Stimulated activated CD4-positive, alpha-beta T cell treated with anti-CD3 and anti-CD28 coated beads, Interleukin-12 subunit alpha, Interleukin-12 subunit beta, amount 100 ng/mL, for 24 hours (primary cell): Measurements from ENCODE around the gene GRK1.

ENCODE experiments used
- DNase-seq, 2 experiments: peaks; one replicate each; pipeline ENCODE4 v3.0.0-alpha.2; 2020; ENCODE audit warnings: low read depth in 2 of 2

The GRK1 gene

GRCh38 chr13:113775451-113776145, 108.6 kb downstream of the GRK1 start:
- no peak for DNase-seq

- no peak for DNase-seq
Observed at GRCh38 chr13:113776231-113777125, 109.5 kb downstream of the GRK1 start.

GRCh38 chr13:113777311-113778260, 110.6 kb downstream of the GRK1 start:
- DNase-seq, result no peak

- no peak for DNase-seq
Observed at GRCh38 chr13:113781571-113781970, 114.6 kb downstream of the GRK1 start.

- no peak for DNase-seq
Observed at GRCh38 chr13:113782472-113782871, 115.5 kb downstream of the GRK1 start.

GRCh38 chr13:113783200-113783881, 116.3 kb downstream of the GRK1 start:
- DNase-seq, result no peak

DNA sequence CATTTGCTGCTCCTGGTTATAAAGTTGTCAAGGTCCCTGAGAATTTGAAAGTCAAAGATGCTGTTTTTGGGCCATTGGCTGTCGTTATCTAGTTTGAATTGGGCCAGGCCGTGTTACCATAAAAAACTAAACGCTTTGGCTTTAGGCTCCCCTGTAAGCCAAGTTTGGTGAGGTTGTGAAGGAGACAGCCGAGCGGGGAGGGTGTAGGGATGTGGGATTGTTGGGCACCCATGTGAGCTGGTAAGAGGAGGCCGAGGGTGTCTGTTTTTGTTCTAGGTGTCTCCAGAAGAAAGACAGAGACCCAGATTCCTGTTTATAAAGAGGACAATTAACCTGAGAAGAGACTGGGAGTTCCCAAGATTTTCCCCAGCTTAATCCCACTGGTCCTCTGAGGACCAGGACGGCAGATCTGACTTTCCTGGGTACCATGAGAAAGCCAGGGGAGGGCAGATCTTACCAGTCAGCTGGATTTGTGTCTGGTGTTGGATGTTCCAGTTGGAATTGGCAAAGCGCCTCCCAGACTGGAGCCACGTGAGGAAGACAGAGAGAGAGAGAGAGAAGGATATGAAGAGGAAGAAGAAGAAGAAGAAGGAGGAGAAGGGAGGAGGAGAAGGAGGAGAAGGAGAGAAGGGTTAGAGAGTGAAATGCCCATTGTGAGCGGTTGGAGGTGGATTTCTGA, 117.1 kb downstream of the GRK1 start:
- DNase-seq, result no peak

DNA sequence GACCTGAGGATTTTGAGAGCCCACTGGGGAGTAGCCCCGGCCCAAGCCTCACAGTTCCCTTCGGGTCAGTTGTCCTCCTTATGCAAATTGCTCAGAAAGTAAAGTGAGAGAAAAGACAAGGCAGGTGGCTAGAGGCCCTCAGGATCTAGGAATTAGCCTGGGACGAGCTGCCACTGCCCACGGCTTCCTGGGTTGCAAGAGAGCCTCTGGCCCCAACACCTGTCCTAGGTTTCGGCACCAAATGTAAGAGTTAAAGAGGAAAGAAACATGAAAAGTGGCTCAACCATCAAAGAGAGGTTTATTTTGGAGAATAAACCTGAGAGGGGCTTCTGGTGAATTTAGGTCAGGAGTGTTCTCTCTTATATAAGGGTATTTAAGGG, 117.6 kb downstream of the GRK1 start:
- no peak for DNase-seq

DNA sequence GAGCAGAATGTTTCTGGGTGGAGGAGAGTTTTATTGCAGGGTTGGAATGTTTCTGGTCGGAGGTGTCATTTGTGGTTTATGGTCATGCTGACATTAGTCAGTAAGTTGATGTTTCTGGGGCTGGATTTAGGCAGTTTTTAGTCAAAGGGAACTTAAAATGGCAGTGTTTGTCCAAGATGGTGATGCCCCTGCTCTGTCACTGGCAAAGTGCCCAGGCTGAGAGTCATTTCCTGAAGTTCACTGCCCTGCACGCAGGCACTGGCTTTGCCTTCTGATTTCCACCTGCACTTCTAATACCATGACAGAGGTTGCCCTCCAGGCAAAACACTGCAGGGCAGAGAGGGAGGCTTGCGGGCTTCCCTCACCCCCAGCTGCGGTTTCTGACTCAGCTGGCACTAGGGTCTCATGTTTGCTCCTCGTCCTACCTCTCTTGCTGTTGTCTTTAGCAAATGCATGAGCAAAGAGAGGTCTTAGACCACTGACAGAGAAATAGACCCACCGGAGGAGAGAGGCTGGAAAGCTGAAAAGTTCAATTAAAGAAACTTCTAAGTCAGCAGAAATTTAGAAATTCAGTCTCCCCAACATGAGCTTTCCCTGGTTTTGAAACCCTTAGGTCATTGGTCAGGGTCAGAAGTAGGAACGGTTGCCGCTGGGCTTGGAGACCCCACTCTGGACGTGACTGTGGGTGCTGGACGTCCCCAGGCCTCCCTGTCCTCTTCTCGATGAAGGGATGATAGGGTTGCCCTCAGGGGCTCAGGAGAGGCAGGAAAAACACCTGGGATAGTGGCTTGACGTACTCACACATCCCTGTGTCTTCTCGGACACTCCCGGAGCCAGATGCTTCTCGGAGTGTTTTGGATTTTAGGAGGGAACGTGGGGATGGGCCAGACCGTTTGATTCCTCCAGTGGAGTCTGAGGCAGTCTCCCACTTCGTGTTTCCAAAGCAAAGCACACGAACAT, 118.3 kb downstream of the GRK1 start:
- no peak for DNase-seq

DNA sequence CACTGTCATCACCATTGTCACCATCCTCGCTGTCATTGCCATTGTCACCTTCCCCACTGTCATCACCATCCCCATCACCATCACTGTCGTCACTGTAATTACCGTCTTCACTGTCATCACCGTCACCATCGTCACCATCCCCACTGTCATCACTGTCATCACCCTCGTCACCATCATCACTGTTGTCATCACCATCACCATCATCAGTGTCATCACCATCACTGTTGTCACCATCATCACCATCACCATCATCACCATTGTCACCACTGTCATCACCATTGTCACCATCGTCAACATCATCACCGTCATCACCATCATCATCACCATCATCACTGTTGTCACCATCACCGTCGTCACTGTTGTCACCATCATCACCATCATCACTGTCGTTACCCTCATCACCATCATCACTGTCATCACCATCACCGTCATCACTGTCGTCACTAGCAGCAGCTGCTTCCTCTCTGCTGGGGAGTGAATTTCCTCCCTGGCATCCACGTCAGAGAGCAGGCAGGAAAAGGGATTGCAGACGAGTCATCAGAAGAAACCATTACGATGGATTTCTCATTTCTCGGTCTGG, 119.3 kb downstream of the GRK1 start:
- no peak for DNase-seq
